ENCODE measurements around the gene SIL1.
"Not testable (repeated sequence)": the region's sequence is repeated elsewhere in the genome, so short reads cannot be mapped to it uniquely, and the experiment has no call there.

The SIL1 gene

DNA sequence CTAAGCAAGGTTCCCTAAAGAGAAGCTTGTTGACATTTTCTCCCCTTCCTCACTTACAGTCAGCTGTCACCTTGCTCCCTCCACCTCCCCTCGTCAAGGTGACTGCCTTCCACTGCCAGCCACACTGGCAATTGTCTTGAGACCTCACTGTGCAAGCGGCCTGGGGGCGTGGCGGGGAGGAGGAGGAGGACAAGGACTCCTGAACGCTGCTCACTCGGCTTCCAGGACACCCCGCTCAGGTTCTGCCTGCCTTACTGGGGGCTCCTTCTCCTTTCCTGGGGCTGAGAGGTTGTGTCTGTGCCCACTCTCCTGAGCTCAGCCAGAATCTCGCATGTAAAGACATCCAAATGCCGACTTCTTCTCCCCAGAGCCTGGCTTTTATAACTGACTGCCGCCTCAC is 262.7 kb downstream of the SIL1 start:
- no peak for DNase-seq

DNA sequence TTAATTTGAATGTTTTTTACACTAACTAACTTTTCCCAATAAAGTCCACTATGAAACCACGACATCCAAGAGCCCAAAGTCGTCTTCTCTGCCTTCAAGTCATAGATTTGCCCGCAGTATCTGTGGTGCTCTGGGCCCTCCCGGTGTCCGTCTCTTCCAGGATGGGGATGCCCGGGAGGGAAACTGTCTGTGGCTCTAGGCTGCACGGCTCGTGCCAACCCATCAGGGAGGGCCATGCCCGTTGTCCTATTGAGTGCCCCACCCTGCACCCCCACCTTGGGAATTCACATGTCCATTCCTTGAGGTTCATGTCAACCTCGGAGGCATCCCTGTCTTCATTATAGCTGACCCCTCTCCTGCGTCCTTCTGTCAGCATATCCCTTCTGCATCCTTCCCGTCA is 263.2 kb downstream of the SIL1 start:
- no peak for DNase-seq

DNA sequence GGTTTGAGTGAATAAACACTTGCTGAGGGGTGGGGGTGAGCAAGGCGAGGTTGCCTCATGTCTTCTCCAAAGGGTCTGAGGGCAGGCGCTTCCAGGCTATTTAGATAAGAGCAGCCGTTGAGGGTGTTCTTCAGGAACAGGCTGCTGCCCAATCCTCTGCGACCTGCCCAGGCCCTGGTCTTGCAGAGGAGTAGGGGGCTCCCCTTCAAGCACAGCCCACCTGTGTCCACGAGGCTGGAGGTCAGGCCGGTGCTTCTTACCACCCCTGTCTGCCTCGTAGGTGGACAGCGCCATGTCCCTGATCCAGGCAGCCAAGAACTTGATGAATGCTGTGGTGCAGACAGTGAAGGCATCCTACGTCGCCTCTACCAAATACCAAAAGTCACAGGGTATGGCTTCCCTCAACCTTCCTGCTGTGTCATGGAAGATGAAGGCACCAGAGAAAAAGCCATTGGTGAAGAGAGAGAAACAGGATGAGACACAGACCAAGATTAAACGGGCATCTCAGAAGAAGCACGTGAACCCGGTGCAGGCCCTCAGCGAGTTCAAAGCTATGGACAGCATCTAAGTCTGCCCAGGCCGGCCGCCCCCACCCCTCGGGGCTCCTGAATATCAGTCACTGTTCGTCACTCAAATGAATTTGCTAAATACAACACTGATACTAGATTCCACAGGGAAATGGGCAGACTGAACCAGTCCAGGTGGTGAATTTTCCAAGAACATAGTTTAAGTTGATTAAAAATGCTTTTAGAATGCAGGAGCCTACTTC is 264.5 kb downstream of the SIL1 start:
- no peak for DNase-seq

DNA sequence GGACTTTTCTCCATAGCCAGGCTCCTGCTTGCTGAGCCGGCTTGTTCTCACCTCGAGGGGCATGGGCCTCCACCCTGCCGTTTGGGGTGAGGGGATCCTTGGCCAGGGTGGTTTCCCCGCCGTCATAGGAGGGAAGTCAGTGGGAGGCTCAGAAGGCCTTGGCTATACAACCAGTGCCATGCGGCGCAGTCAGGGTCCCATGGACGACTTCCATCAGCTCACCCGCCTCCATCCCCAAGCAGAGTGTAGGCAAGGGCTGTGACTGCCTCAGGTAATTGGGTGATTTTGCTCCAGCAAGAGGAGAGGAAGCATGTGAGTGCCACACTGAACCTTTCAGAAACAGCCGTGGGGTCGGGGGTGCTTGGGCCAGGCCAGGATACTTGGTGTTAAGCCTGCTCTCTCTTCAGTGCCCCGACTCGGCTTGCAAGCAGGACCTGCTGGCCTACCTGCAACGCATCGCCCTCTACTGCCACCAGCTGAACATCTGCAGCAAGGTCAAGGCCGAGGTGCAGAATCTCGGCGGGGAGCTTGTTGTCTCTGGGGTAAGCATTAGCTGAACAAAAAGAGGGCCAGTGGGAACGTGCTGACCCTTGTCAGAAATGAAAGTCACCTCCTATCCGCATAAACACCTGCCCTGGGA is 265.9 kb downstream of the SIL1 start:
- DNase-seq, result no peak

DNA sequence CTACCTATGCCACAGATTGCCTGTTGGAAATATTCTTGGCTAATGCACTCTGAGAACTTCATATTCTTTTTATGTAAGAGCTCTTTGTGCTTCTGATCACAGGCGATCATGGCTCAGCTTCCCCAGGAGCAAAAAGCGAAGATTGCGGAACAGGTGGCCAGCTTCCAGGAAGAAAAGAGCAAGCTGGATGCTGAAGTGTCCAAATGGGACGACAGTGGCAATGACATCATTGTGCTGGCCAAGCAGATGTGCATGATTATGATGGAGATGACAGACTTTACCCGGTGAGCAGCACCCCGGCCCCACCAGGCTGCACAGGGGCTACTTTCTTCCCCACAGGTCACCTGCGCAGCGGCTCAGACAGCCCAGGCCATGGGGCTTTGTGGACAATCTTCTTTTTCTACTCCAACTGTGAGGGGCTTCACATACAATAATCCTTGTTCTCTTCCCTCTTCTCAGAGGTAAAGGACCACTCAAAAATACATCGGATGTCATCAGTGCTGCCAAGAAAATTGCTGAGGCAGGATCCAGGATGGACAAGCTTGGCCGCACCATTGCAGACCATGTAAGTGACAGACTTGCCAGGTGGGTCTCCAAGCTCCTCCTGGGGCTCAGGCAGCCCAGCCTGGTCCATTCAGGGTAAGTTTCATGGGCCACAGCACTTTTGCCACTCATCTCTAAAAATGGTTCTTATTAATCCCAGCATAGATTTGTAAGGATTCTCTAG is 267.6 kb downstream of the SIL1 start:
- DNase-seq, result no peak

DNA sequence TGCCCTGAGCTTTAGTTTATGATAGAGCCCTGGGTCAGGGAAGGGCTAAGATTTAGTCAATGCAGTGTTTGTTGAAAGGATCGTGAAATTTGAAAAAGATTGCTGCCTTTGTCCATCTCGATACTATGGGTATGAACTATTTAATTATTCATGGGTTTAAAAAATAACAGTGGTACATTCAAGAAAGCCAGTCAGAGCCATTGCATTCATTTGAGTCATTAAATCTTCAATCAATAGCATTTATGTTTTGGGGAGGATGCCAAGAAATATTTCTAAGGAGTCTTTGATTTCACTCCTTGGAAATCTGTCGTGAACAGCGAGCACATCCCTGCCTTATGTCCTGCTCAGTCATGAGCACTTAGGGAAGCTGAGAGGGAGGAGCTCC is 268.6 kb downstream of the SIL1 start:
- DNase-seq, result no peak

DNA sequence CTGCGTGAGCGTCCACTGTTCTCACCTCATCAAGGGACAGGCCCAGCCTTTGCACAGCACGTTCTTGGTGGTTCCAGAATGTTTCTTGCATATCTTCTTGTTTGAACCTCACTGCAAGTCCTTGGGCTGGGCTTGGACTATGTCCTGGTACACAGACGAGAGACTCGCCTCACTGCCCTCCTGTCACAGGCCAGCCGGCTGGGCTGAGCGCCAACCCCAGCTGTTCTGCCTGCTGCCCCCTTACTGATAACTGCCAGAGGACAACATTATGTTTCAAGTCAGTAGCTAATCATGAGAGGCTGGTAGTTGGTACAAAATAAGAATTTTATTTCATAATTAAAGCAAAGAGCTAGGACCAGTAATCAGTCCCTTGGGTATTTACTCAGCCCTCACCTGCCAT is 270.2 kb downstream of the SIL1 start:
- no peak for DNase-seq

DNA sequence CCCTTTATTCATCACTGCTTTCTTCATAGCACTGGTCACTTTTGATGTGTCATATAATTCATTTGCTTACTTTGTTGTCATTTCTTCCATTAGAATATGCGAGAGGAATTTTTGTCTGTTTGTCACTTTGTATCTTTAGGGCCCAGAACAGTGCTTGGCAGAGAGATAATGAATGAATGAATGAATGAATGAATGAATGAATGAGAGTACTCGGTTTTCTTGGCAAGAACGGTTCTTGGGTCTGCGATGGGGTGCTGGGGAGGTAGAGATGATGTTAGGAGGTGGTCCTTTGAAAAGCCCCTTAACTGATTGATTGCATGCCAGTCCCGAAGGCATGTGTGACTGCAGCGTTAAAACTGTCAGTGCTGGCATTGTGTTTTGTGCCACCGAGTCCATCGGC is 270.6 kb downstream of the SIL1 start:
- no peak for DNase-seq

DNA sequence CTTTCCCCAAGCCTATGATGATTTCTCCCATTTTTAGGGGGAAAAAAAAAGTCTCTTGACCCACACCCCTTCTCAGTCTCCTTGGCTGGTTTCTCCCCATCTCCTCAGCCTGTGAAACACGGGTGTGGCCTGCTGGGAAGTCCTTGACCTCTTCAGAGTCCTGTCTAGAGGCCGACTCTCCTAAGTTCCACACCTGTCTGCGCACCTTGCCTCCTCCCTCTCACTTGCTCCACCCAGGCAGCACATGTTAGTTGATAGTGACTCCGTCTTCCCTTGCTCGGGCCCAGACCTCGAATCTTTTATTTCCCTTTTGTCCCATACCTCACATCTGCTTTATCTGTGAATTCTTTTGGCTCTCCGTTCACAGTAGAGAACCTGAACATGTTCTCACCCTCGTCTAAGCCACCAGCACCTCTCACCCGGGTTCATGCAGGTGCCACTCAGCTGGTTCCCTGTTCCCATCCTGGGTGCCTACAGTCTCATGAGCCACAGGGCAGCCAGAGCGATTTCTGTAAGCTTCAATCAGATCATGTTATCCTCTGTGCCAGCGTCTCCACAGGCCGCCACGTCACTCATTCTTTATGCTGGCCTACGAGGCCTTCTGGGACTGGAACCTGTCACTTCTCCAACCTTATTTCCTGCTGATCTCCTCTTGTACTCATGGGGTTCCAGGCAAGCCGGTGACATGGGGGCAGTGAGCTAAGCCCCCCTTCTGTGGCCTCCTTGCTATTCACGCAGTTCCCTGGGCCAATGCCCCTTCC is 271.3 kb downstream of the SIL1 start:
- DNase-seq, result no peak

DNA sequence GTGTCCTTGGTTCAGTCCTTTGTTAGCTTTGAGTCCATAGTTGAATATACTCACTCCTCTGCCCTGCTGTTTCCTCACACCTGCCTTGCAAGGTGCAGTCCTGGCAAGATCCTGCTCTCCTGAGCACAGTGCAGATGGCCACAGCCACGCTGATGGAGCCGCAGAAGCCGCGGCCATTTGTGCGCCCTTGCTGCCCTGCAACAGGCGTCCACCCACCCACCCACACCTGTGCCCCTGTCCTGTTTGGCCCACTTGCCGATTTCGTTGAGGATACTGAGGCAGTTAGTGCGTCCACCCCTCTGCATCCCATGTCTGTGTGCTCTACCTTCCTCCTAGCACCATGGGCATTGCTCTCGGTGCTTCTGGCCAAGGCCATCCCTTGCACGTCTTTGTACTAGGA is 271.9 kb downstream of the SIL1 start:
- no peak for DNase-seq

DNA sequence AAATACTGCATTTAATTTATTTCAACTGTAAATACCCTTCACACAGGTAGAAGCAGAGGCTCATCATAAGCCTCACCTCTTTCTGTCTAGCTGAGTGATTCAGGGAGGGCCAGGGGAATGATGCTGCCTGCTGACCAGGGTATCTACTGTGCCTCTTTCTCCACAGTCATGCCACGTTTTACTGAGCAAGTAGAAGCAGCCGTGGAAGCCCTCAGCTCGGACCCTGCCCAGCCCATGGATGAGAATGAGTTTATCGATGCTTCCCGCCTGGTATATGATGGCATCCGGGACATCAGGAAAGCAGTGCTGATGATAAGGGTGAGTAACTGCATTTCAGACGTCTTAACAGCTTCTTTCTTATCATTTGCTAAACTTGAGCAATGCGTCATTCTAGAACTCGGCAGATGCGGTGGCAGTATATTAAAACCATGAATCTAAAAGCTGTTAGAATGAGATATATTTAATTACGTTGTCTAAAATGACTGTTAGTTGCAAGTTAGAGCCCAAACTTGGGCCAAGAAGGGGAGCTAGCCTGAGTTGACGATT is 273.0 kb downstream of the SIL1 start:
- no peak for DNase-seq

DNA sequence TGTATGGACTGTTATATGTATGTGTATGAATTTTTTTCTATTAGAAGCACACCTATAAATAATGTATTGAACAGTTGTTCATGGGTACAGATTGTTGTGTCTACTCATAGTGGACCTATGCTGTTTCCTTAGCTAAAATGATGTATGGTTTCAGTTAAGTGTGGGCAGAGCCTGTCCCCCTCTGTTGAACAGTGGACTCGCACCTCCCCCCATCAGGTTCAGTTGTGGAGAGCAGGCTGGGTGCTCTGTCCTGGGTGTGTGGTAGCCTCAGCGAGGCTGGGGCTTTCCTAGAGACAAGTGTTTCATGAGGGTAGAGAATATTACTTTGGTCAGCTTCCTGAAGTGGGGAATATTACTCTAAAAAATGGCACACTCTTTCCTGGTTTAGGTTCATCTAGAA is 275.7 kb downstream of the SIL1 start:
- DNase-seq, result no peak

DNA sequence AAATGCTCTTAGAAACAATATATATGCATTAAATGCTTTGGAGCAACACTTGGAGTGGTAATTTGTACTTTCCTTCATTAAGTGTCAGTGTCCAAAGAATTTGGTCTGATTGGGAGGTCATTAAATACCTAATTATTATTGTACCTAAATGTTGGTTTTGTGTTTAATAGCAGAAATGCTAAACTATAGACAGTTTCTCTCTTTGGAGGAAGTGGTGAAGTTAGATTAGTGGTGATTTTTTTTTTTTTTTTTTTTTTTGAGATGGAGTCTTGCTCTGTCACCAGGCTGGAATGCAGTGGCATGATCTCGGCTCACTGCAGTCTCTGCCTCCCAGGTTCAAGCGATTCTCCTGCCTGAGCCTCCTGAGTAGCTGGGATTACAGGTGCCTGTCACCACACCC is 276.8 kb downstream of the SIL1 start:
- DNase-seq, result not testable (repeated sequence)

DNA sequence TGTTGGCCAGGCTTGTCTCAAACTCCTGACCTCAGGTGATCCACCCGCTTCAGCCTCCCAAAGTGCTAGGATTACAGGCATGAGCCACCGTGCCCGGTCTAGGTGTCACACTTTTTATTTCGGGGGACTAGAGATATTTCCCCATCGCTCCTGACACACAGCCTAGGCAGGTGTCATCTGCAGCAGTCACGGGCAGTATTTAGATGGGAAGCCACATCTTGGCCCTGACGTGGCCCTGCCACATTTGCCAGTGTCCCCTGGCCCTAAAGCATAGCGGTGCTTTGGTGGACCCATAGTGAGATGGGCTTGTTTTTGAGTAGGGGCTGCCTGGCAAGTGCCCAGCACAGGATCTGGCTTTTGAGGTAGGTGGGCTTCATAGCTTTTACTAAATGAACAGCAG is 278.0 kb downstream of the SIL1 start:
- DNase-seq, result no peak

DNA sequence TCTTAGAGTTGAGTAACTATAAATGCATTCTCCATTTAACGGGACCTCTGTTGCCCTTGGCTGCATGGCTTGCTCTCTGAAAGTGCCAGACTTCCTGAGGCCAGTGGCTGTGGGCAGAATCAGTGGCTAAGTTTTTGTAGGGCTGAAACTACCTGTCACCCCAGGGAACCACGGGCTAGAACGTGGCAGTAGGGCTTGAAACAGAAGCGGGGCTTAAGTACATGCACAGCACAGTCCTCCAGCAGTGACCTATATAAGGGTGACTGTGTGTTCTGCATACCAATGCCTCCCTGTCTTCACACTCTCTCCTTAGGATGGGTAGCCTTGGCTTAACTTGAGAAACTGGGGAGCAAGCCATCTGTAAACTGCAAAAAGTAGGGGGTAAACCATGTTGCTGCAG is 279.5 kb downstream of the SIL1 start:
- no peak for DNase-seq

DNA sequence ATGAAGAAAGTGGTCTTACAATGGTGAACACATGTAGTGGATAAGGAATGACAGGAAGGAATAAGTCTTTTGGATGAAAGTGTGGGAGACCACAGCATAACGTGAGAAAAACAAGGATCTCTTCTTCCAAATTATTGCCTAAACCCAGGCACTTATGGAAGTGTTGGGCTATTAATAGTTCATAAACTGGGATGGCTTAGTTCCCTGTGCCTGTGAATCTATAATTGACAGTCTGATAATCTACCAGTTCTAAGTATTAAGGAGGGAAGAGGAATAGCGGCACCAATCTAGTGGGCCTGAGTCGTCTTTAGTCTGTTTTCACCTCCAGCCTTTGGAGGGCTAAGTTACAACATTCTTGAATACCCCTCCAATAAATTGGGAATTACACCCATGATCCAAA is 283.8 kb downstream of the SIL1 start:
- DNase-seq, result no peak

DNA sequence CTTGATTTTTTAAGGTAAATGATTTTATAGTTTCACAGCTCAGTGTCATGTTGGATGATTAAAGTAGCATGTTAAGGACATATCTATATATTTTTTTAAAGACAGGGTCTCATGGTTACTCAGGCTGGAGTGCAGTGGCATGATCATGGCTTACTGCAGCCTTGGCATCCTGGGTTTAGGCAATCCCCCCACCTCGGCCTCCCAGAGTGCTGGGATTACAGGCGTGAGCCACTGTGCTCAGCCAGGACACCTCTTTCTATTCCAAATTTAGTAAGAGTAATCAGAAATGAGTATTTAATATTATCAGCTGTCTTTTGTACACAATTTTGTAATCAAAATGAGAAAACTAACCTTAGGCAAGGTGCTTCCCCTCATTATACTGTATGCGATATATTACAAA is 284.4 kb downstream of the SIL1 start:
- DNase-seq, result no peak

DNA sequence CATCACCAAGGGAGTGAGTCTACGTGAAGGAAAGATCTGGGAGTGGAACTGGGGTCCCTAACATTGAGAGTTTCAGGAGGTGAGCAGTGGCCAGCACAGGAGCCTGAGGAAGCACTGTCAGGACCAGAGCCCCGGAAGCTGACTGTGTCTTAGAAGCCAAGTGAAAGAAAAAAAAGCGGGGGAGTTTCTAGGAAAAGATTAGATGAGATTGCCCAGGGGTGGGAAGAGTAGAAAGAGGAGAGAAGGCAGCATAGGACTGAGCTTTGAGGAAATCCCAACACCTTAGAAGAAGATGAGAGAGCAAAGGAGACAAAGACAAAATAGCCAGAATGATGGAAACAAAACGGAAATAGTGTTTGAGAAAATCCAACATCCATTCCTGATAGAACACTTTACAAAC is 286.1 kb downstream of the SIL1 start:
- no peak for DNase-seq

DNA sequence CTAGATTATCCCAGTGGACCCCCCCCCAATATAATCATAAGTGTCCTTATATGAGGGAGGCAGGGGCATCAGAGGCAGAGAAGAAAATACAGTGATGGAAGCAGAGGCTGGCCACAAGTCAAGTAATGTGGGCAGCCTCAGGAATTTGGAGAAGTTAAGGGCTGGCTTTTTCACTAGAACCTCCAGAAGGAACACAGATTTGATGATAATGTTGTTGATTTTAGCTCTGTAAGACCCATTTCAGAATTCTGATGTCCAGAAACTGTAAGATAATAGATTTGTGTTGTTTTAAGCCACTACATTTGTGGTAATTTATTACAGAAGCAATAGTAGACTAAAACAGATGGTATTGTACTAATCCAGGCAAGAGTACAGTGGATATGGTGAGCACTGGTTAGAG is 286.7 kb downstream of the SIL1 start:
- no peak for DNase-seq

DNA sequence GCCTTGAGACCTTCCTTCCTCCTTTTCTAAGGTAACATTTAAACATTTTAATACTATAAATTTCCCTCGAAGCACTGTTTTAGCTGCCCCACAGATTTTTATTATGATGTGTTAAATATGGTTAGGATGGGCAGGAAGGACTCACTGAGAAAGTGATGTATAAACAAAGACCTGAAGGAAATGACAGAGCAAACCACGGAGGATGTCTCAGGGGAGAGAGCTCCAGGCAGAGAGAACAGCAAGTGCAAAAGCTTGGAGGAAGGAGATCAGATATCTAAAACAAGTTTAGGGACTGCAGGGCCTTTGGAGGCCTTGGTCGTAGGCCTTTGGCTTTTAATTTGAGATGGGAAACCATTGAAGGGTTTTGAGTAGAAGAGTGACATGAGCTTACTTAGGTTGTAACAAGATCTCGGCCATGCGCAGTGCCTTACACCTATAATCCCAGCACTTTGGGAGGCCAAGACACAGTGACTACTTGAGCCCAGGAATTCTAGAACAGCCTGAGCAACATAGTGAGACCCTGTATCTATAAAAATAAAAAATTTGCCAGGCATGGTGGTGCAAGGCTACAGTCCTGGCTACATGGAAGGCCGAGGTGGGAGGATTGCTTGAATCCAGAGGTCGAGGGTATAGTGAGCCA is 287.5 kb downstream of the SIL1 start:
- no peak for DNase-seq

DNA sequence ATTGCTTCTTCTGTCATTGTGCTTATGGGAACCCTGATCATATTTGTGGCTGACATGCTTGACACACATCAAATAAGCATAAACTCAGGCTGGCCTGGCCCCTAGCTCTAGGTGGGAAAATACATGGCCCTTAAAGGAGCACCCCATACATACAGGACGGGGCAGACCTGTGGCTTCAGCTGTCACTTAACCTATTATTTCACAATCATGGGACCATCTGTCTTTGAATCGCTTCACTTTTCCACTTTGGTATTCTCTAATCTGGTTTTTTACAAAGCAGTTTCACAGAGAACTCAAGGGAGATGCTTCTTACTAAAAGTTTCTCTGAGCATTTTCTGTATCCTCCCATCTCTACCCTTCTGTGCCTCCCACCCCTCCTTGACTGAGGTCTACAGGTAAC is 288.4 kb downstream of the SIL1 start:
- no peak for DNase-seq

DNA sequence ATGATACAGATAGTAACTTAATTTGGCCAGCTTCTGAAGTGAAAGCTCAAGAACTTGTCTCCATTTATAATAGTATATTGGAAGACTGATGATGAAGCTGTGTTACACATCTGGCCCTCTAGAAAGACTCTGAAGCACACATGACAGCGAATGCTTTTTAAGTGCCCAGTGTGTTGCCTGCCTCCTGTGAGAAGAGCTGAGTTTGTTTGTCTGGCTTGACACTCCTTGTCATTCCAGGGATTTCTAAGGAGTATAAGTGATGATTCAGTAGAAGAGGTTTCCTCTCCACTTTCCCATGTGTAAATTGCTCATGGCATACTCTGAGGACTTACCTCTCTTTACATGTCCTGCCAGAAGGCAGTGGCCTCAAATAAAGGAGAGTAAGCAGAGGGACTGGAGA is 292.6 kb downstream of the SIL1 start:
- no peak for DNase-seq

Data from stimulated activated CD4-positive, alpha-beta T cell treated with anti-CD3 and anti-CD28 coated beads, Interleukin-4, amount 100 ng/mL, for 4 hours (primary cell).